Cardiac septum (tissue), 1 donor: ENCODE results near the gene GSTK1. TPM values are rescaled to one million over a fixed set of nuclear protein-coding genes. Genes with fewer than 3 reads are reported as not detected.
"Not testable (repeated sequence)": the region's sequence is repeated elsewhere in the genome, so short reads cannot be mapped to it uniquely, and the experiment has no call there.

Source experiments
- DNase-seq: peaks from one replicate; pipeline ENCODE4 v3.0.0-alpha.2; 2020; ENCODE audit warnings: low spot score
- intact Hi-C: fragments of 100-400 bp; cut with DNase I; formaldehyde crosslinking; loops from one replicate; pipeline ENCODE4 v1.14.0; 2022
- total RNA-seq: library from RNA; stranded (reverse); fragmentation: NEBNext Ultra II Directional; extraction: Animal tissue kit (Norgen Biotek cat#: 25700); gene quantifications from one replicate; pipeline ENCODE4 v1.2.1, GENCODE V29; 2021
- donor health status: DM: no; HTN: no; CAD: no.

GSTK1 gene
- total RNA-seq, 1 donor from 2014 or later = 208 TPM

- no peak for DNase-seq
- intact Hi-C loops = loop anchor here (5.0 kb wide), 1 partner anchor 43 kb away; no protein-coding TSS in a partner anchor
These were observed 3.5 kb upstream of the GSTK1 start for GRCh38 chr7:143259765-143260164.

DNA sequence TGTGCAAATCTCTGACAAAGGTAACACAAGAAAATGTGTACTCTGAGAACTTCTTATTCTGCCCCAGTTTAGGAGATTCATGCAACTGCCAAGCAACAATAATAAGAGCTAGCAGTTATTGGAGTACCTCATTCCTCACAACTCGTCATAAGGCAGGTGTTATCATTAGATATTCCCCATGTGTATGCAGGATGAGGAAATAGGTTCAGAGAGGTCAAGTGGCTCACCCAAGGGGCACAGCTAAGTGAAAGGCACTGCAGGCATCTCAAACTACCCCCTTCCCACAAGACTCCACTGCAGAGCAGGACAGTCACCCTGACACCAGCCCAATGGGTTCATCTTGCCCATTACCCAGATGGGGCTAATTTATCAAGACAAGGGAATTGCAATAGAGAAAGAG lies 1.3 kb upstream of the GSTK1 start:
- intact Hi-C loops = loop anchor here (2.0 to 5.0 kb wide), 2 partner anchors 27 to 40 kb away; partner anchors contain the start of gene CASP2
- no peak for DNase-seq

DNA sequence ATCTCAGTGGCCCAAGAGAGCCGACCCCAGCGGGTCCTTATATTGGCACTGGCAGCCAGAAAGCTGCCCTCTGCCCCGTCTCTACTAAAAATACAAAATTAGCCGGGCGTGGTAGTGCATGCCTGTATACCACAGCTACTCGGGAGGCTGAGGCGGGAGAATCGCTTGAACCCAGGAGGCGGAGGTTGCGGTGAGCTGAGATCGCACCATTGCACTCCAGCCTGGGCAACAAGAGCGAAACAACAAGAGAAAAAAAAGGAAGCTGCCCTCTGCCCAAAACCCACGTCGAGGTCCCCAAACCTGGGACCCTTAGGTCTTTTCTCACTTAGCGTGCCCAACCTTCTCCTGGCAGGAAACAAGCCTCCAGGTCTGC lies 941 bp downstream of the GSTK1 start:
- intact Hi-C loops = loop anchor here (5.0 kb wide), 1 partner anchor 38 kb away; no protein-coding TSS in a partner anchor
- not testable (repeated sequence) for DNase-seq

GRCh38 chr7:143265017-143265693 lies 1.9 kb downstream of the GSTK1 start:
- DNase-seq = no peak
- intact Hi-C loops = no loop called here

DNA sequence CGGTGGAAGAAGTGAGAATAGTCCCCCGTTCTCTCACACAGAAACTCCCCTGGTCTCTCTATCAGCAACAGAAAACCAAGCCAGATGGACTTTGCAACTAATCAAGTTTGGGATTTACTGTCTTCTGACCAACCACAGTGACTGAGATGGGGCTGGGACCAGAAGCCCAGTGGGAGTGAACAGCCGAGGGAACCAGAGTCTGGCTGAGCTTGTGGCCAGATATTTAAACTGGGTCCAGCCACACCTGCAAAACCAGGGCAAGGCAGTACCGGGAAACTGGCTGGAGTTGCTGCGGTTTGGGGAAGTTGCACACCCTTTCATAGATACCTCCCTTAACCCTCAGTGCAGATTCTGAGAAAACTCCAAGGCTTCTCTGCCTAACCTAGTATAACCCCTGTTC lies 6.0 kb downstream of the GSTK1 start:
- intact Hi-C loops = no loop called here
- DNase-seq = no peak

GRCh38 chr7:143271240-143271639 lies 8.0 kb downstream of the GSTK1 start:
- no peak for DNase-seq
- intact Hi-C loops = no loop called here

- intact Hi-C loops = no loop called here
- no peak for DNase-seq
These were observed 9.6 kb downstream of the GSTK1 start for GRCh38 chr7:143272871-143273270.

GRCh38 chr7:143279186-143280098 lies 16.2 kb downstream of the GSTK1 start:
- DNase-seq = no peak
- intact Hi-C loops = no loop called here

GRCh38 chr7:143280160-143280559 lies 16.9 kb downstream of the GSTK1 start:
- intact Hi-C loops = no loop called here
- no peak for DNase-seq

DNA sequence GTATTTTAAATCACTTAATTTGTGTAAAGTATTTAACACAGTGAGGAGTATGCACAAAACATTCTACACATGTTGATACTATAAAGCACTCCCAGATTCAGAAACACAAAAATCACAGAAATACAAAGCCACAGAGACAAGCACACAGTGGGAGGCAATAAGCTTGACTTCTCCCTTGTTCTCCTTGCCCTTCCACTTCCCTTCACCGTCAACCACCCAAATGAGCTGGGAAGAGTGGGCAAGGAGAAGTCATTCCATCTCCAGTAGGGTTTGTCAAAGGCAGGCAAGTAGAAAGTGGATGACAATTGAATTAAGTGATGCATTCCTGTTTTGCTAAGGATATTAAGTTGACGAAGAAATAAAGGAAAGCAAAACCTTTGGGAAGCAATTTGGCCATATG lies 17.3 kb downstream of the GSTK1 start:
- intact Hi-C loops = no loop called here

GRCh38 chr7:143281529-143281928 lies 18.3 kb downstream of the GSTK1 start:
- DNase-seq = no peak
- intact Hi-C loops = no loop called here

More for the DNA sequence above, 17.3 kb downstream of the GSTK1 start:
- DNase-seq = no peak

GRCh38 chr7:143282124-143282523 lies 18.9 kb downstream of the GSTK1 start:
- intact Hi-C loops = no loop called here
- no peak for DNase-seq

- DNase-seq = no peak
- intact Hi-C loops = no loop called here
These were observed 20.1 kb downstream of the GSTK1 start for GRCh38 chr7:143283381-143283780.

- no peak for DNase-seq
- intact Hi-C loops = loop anchor here (5.0 kb wide), 1 partner anchor 97 kb away; the partner anchor contains the start of gene ZYX
These were observed 21.6 kb downstream of the GSTK1 start, which contains the start of gene TMEM139 for GRCh38 chr7:143284591-143285469. TSS of gene TMEM139 (plus strand) at chr7:143284958. CDS start at chr7:143285958, 1,000 bp downstream.

DNA sequence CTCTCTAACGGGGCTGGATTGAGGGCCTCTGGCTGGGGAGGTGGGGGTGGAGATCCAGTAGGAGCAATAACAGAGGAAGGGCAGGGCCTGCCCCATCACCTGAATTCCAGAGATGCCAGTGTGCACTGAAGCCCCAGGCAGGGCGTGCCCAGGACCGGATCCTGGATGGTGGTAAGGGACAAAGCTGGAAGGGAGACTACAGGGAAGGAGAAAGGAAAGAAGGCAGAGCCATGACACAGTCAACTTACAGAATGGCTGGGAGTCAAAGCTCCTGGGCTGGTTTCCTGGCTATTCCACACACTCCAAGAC lies 22.2 kb downstream of the GSTK1 start:
- DNase-seq = no peak
- intact Hi-C loops = loop anchor here (5.0 kb wide), 1 partner anchor 97 kb away; the partner anchor contains the start of gene ZYX

DNA sequence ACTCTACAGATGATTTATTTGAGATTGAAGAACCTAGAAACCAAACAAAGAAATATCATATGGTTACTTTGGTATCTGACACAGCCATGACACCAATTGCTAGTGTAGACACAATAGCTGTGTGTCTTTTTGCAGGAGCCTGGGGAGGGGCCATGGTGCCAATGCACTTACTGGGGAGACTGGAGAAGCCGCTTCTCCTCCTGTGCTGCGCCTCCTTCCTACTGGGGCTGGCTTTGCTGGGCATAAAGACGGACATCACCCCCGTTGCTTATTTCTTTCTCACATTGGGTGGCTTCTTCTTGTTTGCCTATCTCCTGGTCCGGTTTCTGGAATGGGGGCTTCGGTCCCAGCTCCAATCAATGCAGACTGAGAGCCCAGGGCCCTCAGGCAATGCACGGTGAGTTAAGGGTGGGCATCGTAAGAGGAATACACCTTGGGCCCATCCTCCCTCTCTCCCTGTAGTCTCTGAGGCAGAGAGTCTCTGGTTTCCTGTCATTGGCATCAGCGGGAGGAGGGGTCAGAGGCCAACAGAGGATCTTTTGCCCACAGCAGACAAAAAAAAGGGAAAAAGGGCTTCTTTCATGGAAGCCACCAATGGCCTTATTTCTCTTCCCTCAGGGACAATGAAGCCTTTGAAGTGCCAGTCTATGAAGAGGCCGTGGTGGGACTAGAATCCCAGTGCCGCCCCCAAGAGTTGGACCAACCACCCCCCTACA lies 22.7 kb downstream of the GSTK1 start:
- intact Hi-C loops = loop anchor here (5.0 kb wide), 1 partner anchor 96 kb away; the partner anchor contains the start of gene ZYX
- no peak for DNase-seq

DNA sequence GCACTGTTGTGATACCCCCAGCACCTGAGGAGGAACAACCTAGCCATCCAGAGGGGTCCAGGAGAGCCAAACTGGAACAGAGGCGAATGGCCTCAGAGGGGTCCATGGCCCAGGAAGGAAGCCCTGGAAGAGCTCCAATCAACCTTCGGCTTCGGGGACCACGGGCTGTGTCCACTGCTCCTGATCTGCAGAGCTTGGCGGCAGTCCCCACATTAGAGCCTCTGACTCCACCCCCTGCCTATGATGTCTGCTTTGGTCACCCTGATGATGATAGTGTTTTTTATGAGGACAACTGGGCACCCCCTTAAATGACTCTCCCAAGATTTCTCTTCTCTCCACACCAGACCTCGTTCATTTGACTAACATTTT lies 23.3 kb downstream of the GSTK1 start:
- DNase-seq = no peak
- intact Hi-C loops = loop anchor here (5.0 kb wide), 1 partner anchor 96 kb away; the partner anchor contains the start of gene ZYX

- intact Hi-C loops = loop anchor here (5.0 kb wide), 1 partner anchor 95 kb away; the partner anchor contains the start of gene ZYX
- no peak for DNase-seq
These were observed 24.2 kb downstream of the GSTK1 start for GRCh38 chr7:143287339-143287934.
